Measurements from ENCODE around the gene PRDM16.
"Not testable (repeated sequence)": the region's sequence is repeated elsewhere in the genome, so short reads cannot be mapped to it uniquely, and the experiment has no call there.

Gene PRDM16

DNA sequence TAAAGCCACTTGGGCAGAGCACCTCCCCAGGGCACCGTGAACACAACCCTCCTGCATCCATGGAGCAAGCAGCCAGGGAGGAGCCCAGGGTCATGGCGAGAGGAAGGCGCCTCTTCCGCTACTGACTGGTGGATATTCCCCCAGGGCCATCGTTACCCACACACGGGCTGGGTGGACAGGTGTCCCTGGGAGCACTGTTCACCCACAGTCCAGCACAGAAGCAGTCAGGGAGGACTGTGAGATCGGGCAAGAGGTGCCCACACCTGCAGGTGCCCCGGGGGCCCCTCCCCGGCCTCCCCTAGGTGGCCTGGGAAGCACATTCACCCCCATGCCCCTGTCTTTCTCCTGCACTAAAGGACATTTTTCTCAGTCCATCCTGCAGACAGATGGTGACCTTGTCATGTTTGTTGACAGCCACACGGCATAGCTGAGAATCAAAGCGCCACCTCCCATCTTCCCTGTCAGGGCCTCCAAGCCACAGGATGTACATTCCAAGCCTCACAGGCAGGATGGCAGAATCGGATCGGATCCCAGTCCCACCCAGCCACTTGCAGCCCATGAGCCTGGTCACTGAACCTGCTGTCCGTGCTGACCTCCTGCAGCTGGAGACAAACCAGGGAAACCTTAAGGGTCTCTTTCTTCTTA is 160.2 kb downstream of the PRDM16 start:
- no peak for DNase-seq (ENCODE audit: low spot score)

DNA sequence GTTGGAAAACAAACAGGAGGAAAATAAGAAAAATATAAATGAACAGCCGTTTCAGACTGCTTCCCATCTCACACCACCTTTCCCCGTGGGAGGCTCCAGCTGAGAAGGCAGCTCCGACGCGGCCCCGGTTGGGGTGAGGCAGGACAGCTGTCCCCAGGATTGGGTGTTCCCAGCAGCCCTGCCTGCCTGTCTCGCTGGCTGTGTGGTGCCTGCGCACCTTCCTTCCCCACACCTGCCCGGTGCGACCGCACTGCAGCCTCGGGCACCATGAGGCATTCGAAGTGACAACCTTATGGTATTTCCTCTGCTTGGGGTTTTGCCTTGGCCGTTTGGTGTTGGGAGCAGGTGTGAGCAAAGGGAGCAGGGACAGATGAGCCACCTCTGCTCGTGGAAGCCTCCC is 161.6 kb downstream of the PRDM16 start:
- no peak for DNase-seq (ENCODE audit: low spot score)

DNA sequence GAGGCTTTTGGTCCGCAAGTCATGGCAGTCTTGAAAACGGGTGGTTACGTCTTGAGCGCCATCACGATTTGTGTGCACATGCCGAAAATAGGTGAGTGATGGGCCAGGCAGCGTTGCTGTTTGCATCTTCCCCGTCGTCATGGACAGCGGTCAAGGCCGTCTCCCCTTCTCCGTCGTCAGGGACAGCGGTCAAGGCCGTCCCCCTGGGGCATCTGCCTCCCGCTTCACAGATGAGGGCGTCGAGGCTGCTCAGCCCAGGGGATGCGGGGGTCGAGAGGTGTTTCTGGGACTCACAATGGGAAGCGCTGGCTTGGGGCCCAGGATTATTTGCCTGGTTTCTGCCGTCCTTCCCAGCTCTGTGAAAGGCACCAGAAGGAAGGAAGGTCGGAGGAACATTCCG is 162.2 kb downstream of the PRDM16 start:
- DNase-seq (ENCODE audit: low spot score), result no peak

DNA sequence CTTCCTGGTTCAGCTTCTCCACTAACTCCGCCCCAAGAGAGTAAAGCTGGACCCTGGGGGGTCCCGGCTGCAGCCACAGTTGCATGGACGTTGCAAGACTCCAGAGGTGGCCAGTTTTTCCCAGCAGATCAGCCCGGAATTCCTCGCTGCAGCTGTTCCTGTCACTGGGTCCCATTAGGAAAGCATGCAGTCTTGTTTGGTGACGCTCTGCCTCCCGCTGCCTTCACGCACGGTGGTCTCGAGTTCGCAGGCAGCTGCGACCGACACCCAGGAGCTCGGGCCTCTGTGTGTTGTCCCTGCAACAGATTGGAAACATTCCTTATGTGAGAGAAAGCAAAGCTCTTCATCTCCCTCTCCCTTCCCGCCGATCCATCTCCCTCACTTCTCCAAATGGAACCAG is 162.8 kb downstream of the PRDM16 start:
- DNase-seq (ENCODE audit: low spot score), result no peak

DNA sequence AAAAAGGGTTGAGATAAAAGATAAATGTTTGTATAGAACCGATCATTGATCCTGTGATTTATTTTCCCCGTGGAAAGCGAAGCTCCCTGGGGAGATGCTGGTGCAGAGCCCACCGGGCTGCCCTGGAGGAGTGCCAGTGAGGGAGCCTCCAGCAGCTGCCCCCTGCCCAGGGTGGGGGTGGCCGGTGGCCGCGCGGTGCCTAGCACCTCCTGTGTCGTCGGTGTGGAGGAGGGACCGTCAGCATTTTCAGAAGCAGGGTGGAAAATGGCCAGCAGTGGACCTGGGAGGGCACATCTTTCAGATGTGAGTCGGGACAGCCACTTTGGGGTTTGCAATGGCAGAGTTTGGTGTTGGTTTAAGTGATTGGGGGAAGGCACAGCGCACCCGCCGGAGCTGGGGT is 164.0 kb downstream of the PRDM16 start:
- no peak for DNase-seq (ENCODE audit: low spot score)

DNA sequence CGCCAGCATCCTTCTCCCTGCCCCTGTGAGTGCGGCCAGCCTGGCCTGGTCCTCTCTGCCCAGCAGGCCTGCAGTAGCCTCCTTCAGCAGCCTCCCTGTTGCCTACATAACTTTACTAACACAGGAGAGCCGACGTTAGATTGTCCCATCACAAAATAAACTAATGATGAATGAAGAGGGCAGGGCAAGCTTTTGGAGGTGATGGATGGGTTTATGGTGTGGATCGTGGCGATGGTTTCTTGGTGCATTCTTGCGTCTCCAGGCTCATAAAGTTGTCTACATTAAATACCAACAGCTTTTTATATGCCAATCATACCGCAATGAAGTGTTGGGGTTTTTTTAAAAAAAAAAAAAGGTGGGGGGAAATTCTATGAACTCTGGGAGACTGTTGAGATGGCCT is 164.5 kb downstream of the PRDM16 start:
- no peak for DNase-seq (ENCODE audit: low spot score)

DNA sequence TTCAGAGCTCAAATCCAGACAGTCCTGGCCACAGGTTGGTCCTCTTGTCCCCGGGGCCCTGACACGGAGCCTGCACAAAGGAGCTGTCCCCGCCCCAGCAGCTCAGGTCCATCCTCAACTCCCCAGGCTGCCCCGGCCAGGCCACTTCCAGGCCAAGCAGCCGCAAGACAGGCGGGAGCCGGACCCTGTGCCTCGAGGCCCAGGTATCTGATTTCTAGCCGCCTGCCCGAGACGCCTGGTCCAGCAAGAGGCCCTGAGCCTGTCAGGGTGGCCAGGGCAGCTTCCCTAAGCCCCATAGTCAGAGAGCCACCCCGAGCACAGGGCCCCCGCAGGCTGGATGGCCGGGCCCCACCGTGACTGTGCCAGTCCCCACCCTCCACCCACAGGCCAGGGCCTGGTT is 165.3 kb downstream of the PRDM16 start:
- DNase-seq (ENCODE audit: low spot score), result no peak

DNA sequence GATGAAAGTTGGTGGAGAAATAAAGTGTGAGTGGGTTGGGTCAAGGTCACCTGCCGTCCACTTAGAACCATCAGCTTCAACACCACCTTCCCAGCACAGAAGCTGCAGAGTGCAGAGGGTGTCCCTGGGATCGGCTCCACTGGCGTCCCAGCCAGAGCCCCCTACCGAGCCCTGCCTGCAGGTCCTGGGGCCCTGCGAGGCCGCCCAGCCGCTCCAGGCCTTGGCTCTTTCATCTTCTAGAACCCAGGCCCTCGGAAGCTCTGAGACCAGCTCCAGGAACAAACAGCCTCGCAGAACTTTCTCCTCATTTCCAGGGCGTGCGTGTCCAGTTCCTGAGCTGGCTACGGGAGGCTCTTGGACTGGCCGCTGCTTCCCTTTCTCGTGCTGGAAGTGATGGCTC is 166.0 kb downstream of the PRDM16 start:
- no peak for DNase-seq (ENCODE audit: low spot score)

DNA sequence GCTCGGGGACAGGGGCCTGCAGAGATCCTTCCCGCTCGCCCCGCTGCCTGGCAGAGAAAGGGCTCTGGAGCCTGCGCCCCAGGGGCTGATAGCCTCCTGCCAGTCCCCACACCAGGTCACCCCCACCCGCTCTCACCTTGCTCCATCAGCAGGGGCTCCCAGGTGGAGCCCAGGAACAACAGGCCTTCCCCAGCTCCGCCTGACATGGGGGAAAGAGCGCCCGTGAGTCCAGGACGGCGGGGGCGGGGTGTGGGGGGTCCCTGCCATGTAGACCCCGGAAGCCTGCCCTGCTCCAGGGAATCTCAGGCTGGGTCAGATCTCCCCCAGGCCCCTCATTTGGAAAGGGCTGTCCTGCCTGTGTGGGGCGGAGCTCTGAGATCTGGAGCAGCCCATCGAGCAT is 166.5 kb downstream of the PRDM16 start:
- no peak for DNase-seq (ENCODE audit: low spot score)

DNA sequence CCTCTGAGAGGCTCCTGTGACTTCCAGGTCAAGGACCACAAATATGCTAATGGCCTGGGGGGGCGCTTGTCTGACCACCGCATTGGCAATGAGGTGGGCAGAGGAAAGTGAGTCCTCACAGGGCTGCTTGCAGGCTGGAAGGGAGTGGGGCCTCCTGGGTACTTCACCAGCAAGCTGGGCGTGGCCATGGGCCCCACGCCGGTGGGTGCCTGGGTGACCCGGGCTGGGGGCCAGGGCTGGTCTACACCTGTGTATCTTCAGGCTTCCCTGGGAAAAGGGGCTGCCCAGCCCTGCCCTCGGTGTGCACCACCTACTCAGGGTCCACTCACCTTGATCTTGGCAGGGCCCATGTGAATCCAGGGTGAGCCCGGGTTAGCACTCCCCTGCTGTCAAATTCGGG is 167.4 kb downstream of the PRDM16 start:
- DNase-seq (ENCODE audit: low spot score), result no peak

DNA sequence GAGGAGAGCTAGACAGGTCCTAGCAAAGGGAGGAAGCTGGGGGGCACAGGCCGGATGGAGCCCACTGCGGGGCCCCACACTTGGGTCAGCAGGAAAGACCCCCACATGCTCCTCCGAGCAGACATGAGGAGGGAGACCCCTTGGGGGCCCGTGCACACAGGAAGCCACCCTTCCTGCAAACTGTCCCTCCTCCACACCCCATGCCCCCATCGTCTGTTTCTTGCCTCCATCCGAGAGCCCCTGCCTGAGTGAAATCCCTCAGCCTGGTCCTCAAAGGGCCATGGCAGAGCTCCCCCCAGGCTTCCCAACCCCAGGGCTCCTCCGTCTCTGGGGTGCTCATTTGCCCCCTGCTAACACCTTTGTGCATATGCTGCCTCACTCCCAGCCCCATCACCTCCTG is 168.0 kb downstream of the PRDM16 start:
- no peak for DNase-seq (ENCODE audit: low spot score)

DNA sequence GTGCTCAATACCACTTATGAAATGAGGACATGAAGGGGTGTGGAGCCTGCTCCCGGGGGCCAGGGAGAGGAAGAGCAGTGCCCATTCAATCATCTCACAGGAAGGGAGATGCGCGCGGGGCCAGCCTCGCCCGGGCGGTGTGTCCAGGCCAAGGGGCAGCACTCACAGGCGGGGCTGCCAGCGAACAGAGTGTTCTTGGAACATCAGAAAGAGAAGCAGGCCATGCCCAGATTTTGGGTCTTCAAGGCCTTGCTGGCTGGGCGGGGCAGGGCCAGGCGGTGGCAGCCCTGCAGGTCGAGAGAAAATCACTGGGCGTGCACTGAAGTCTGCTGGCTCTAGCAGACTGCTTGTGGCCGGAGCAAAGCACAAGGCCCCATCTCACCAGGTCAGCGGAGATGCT is 168.6 kb downstream of the PRDM16 start:
- no peak for DNase-seq (ENCODE audit: low spot score)

DNA sequence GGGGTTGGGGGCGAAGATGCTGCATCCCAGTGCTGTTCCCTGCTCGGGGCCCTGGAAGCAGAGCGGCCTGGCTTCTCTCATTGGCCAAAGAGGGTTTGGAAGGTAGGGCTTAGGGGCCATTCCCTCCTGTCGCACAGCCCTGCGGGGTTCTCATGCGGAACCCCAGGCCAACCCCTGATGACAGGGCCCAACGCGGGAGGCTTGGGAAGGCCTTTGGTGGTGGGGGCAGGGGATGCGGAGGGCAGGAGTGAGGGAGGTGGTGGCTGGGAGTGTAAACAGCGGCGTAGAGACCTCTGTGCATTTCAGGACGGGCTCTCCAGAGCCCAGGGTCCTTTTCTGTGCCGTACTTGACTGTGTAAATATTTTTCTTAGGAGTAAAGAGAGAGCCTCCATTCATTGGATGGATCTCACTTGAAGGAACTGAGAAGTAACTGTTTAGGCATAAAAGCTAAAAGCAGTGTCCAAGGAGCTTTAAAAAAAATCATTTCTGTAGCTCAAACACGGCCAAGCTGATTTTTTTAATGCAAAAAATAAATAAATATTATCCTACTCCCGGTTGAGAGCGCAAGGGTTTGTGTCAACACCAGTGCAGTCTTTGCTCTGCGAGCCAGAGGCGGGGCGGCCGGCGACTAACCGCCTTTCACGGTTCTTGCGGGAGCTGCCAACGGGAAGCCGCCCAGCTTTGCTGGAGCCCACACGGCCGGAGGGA is 169.1 kb downstream of the PRDM16 start:
- DNase-seq (ENCODE audit: low spot score), result no peak

DNA sequence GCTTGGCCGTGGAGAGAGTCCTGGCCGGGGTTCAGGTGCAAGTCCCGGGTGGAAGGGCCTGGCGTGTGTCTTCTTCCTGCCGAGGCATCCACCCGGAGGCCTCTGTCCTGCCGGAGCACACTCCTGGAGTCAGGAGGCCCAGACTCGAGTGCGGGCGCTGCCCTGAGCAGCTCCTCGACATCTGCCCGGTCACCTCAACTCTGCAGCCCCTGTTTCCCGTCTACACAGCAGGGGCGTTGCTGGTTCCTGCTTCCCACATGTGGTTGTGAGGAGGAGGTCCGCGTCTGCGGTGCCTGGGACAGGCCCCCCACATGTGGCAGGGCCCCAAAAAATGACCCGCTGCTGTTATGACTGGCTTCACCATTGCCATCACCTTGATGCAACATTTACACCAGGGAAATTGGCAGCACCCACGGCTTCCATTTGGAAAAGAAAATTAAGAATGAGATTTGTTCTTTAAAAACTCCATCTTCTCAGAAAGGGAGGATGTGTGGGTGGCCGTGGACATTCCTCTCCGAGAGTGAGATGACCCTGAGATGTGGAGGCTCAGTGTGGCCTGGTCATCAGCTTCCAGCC is 169.8 kb downstream of the PRDM16 start:
- DNase-seq (ENCODE audit: low spot score), result no peak

DNA sequence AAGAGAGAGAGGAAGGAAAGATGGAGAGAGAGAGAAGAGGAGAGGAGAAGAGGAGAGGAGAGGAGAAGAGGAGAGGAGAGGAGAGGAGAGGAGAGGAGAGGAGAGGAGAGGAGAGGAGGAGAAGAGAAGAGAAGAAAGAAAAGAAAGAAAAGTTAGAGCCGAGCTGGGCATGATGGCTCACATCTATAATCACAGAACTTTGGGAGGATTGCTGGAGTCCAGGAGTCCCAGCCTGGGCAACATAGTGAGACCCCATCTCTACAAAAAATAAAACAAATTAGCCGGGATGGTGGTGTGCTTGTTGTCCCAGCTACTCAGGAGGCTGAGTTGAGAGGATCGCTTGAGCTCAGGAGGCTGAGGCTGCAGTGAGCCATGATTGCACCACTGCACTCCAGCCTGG is 171.0 kb downstream of the PRDM16 start:
- not testable (repeated sequence) for DNase-seq (ENCODE audit: low spot score)

DNA sequence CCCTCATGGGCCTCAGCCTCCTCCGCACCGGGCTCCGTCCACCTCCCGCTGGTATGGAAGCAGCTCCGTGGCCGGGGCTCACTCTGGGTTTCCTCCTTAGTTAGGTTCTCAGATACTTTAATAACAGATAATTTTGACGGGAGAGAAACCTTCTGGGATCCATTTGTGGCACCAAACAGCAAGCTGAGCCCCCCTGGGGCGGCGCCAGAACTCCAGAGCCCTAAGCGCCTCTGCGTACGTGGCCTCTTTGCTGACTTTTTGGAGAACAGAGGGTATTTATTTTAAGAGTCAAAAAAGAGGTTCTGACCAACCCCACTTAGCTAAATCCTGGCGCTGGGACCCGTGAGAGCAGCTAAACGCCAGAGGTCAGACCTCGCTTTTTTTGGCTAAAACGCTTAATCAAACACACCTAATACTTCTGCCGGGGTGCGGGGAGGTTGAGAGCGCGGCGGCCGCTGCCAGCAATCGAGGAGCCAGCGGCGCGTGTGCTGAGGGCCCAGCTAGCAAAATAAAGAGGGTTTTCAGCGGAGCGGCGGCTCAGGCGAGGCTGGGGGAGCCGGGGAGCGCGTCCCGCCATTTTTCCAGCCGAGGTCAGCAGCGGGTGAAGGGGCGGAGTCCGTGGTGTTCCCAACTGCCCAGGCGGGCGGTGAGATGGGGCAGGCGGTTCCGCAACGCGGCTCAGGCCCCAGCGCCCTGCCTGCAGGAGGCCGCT is 171.7 kb downstream of the PRDM16 start:
- no peak for DNase-seq (ENCODE audit: low spot score)

DNA sequence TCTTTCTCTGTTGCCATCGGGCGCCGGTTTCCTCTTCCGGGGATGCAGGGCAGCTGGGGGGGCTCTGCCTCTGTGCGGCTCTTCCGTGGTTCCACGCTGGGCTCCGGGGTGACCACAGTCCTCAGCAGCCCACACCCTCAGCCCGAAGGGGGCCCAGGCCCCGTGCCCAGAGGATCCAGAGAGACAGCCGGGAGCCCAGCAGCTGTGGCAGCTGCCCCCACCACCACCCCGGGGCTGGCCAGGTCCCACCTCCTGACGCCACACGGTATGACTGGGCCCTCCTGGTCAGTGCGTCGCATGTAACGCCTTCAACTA is 172.2 kb downstream of the PRDM16 start:
- DNase-seq (ENCODE audit: low spot score), result no peak

DNA sequence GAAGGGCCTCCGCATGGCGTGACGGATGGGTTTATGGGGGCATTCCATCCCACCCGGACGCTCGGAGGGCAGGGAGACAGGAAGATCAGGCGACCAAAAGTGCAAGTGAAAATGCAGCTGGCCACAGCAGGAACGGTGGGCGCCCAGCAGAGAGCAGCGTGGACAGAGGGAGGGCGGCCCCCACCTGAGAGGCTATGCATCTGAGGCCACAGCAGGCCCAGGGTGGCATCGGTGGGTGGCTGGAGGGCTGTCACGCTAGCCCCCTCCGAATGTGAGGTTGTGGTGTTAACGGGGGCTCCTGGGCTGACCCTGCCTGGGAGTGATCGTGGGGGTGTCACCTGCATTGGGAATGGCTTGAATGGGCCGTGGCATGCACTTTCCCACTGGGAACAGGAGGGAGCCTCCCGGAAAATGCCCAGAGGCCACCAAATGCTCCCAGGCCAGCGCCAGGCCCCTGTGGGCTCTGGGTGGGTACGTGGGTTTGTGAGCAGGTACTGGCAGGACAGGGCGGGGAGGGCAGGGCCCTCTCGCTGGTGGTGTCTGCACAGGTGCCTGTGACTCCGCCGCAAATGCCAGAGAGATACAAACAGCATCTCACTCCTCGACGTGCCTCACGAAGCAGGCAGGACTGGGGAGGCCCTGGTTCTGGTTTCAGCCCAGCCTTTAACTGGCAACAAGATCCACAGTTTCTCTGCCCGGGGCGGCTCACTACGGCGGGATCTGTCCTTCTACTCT is 172.8 kb downstream of the PRDM16 start:
- no peak for DNase-seq (ENCODE audit: low spot score)

DNA sequence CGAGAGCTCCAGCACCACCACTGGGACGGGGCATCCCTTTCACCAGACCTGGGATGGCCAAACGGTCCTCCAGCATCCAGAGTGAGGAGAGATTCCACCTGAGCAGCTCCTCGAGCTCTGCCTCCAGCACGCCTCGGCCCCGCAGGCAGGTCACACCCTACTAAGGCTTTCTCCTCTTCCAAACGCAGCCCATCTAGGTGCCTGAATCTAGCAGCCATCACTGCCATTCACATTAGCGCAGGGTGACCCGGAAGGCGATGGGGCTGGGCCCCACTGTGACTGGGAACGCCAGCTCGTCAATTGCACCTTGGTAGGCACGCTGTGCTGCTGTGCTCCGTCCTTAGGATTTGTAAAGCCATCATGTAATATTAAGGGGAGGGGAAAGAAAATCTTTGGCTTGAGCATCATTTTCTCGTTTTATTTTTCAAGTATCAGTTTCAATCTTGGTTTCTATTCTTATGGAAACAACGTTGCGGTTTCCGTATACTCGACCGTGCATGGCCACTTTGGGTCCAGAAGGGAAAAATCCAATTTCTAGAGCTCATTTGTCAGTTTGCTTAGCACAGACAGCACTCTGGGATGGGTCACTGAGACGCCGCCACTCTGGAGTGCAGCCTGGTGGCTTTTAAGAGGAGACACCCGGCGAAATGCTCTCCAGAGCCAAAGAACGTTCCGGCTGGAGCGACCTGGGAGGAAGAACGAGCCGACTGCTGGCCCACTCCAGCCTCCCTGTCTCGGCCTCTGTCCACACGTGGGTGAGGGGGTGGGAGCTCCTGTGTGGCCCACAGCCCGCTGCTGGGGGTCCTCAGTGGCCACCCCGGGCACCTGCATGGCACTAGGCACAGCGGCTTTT is 173.6 kb downstream of the PRDM16 start:
- no peak for DNase-seq (ENCODE audit: low spot score)

DNA sequence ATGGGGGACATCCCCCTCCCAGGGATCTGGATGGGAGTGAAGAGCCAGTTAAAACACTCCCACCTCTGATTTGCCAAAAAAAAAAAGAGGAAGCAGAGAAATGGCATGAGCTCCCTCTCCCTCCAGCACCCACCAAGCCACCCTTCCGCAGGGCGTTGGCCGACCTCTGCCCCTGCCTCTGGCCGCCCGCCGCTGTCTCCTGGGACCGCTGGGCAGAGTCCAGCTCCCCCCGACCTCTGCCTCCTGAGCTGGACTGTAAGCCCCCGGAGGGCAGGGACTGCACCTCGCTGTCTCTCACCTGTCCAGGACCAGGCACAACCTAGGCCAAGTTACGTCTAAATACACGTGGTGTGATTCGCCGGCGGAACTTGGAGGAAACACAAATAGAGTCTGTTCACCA is 174.3 kb downstream of the PRDM16 start:
- no peak for DNase-seq (ENCODE audit: low spot score)

DNA sequence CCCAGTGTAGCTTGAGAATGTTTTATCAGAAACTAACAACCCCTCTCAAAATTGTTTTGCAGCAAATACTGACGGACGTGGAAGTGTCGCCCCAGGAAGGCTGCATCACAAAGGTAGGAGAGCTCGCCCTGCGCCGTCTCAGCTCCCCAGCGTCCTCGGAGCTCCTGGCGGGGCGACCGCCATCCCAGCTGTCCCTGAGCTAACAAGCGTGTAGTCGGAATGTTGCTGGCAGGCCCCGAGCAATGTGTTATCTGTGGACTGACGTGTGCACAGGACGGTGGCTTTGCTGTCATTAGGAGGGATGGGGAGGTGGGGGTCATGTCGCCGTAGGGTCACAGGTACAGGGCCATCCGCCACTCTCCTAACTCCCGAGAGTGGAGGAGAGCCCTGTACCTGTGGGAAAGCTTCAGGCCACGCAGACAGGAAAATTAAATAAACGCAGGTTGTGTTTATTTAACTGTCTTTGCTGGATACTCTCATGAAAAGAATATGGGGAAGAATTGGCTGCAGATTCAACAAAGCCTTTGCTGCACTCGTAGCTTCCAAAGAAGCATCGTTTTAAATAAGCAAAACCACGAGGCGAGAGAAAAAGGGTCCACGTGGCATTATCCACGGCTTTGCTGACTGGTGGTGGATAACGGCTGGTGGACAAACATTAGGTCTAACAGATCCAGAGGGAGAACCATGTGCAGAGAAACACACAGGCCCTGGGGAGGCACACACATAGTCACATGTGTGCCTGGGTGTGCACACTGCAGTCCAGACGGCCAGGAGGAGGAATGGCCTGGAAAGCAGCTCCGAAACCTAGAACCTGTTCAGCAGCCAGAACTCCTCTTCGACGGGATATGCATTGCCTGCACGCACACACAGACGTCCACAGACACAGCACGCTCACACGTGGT is 175.3 kb downstream of the PRDM16 start:
- no peak for DNase-seq (ENCODE audit: low spot score)
